ENCODE data around the gene MDFIC2.
A peak's percentile ranks its signal among the peaks of the same experiment; 100 is the strongest.
"Not testable (repeated sequence)": the region's sequence is repeated elsewhere in the genome, so short reads cannot be mapped to it uniquely, and the experiment has no call there.

MDFIC2 gene

GRCh38 chr3:70312336-70312735 lies at the start of gene MDFIC2:
TSS of gene MDFIC2 (minus strand) at chr3:70312638. CDS start at chr3:70311973, 665 bp downstream.
- DNase-seq = no peak

- DNase-seq = no peak
Measured at GRCh38 chr3:70360979-70361760, 48.7 kb upstream of the MDFIC2 start.

DNA sequence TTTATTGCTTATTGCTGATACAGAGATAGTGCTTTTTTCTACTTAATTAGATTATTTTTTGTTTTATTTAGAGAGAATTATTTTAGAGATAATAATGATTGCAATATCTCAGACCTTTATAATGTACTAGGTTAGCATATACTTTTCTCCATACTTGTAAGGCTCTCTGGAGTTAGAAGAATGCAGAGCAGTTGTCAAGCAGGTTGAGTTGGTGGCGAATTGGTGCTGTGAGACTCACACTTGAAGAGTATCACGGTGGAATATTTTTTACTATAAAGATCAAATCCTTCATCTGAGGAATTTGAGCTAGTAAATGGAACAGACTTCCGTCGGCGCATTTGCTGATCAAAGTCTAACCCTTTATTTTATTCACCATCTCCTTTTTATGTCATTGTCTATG lies 47.3 kb upstream of the MDFIC2 start:
- no peak for DNase-seq

- DNase-seq = peak; percentile 16
Measured at GRCh38 chr3:70358978-70359580, 46.6 kb upstream of the MDFIC2 start.

DNA sequence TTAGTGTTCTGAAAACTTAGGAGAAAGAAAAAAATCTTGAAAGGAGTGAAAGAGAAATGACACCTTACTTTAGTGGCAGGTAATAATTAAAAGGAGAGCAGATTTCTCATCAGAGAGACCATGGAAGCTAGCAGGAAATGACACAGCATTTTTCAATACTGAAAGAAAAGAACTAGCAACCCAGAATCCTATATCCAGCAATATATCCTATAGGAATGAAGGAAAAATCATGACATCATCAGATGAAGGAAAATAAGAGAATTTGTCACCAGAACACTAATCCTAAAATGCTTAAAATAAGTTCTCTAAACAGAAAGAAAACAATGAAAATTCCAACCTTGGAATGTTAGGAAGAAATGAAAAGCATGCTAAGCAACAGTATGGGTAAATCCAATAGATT lies 39.8 kb upstream of the MDFIC2 start:
- DNase-seq = no peak

DNA sequence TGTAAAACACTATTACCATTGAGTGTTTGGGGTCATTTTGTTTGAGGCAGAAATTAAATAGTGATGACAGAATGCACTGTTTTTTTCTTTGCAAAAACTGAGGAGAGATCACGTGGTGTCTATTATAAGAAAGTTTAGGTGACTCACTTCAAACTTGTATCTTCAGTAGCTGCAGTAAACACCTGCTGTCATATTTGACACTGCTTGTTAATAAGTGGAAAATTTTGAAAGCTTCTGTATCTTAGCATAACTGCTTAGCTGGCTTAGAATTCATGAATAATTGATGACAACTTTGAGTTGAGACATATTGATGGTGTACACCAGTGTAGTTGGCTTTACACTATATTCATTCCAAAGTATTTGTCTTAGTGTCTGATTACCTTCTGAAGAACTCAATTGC lies 29.7 kb upstream of the MDFIC2 start:
- DNase-seq = no peak

DNA sequence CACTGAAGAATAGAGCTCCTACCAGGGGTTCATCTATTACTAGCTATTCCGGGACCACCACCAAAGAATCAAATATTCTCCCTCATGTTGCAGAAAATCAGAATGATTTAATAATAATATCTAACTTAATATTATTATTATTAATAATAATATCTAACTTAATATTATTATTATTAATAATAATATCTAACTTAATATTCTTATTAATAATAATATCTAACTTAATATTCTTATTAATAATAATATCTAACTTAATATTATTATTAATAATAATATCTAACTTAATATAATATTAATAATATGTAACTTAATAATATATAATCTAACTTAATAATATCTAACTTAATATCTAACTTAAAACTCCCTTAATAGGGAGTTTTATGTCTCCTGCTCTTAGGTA lies 24.4 kb upstream of the MDFIC2 start:
- not testable (repeated sequence) for DNase-seq

DNA sequence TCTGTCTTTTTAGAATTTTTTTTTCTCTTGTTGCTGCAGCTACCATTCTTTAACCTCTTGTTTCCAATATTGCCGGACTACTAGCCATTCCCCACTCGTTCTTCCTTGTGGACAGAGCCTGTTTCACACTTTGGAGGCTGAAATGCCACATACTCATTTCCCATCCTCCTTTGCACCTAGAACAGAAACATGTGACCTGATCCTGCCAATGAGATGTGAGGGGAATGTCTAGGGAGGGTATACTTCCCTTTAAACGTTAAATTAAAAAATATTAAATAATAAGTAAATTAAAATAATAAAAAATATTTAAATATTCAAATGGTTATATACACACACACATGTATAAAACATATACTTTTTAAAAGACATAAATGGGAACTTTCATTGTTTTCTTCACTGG lies 20.6 kb upstream of the MDFIC2 start:
- no peak for DNase-seq

GRCh38 chr3:70315021-70315420 lies 2.6 kb upstream of the MDFIC2 start:
- DNase-seq = no peak

GRCh38 chr3:70310809-70311208 lies 1.6 kb downstream of the MDFIC2 start:
- no peak for DNase-seq

DNA sequence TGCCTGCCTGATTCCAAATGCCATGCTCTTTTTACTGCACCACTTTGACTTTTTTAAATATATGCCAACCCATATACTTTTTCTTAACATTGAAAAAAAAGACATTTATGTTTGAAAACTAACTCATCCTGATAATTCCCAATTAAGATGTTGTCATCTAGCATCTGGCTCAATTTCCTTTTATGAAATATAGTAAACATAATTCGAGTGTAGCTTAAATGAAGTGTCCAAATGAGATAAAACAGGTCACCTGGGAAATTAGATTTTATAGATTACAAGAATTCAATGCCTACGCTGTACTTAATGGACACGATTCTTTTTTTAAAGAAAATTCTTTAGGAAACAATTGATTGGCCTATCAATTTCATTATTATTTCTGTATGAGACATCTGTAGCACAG lies 2.8 kb downstream of the MDFIC2 start:
- no peak for DNase-seq

GRCh38 chr3:70308760-70309159 lies 3.7 kb downstream of the MDFIC2 start:
- peak; percentile 20 for DNase-seq

DNA sequence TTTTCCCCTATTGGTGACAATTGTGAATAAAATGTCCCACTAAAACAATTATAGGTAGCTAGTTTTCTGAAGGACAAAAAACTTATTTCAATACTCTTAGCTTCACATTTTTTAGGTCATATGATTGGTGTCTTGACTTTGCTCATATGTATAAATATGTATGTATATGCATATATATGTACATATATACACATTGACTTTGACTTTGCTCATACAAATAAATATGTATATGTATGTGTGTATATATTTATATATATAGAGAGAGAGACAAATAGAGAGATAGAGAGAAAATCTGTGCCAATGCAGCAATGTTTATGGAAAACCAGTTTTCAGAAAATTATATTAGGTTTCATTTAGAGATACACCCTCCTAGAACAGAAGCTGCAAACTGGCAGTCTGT lies 5.7 kb downstream of the MDFIC2 start:
- no peak for DNase-seq

- DNase-seq = no peak
Measured at GRCh38 chr3:70298385-70298784, 14.1 kb downstream of the MDFIC2 start.

DNA sequence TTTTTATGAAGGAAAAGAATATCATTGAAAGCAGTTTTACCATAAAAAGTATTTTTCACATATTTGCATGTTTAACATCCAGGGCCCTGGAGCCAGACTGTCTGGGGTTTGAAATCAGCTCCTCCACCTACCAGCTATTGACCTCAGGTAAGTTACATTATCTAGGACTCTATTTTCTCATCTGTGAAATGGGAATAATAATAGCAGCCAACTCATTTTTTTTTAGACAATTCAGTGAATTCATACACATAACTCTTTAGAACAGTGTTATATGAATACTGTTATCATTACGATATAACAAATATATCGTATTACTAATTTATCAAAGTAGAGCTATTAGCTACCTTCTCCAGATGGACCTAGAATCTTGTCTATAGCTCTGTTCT lies 21.3 kb downstream of the MDFIC2 start:
- DNase-seq = no peak

DNA sequence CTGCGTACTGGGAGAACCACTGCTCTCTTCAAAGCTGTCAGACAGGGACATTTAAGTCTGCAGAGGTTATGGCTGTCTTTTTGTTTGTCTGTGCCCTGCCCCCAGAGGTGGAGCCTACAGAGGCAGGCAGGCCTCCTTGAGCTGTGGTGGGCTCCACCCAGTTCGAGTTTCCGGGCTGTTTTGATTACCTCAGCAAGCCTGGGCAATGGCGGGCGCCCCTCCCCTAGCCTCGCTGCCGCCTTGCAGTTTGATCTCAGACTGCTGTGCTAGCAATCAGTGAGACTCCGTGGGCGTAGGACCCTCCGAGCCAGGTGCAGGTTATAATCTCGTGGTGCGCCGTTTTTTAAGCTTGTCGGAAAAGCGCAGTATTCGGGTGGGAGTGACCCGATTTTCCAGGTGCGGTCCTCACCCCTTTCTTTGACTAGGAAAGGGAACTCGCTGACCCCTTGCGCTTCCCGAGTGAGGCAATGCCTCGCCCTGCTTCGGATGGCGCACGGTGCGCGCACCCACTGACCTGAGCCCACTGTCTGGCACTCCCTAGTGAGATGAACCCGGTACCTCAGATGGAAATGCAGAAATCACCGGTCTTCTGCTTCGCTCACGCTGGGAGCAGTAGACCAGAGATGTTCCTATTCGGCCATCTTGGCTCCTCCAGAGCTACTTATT lies 21.9 kb downstream of the MDFIC2 start:
- DNase-seq = not testable (repeated sequence)

GRCh38 chr3:70281663-70282062 lies 30.8 kb downstream of the MDFIC2 start:
- no peak for DNase-seq

DNA sequence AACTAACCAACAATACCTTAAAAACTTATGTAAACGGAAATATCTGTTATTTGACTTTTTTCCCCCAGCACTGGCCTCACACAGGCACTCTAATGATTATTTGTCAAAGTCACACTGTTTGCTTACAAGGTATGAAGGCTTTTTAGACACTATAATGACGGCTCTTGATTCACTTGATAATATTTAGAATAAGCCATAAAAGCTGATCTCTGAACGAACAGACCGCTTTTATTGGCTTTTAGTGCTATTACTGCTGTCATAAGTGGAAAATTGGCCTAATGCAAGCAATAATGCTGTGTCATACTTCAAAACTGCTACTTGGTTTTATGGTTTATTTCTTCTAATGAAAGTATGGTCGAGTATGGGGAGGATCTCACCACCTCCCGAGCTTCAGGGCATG lies 35.1 kb downstream of the MDFIC2 start:
- no peak for DNase-seq

- DNase-seq = no peak
Measured at GRCh38 chr3:70276901-70277300, 35.5 kb downstream of the MDFIC2 start.

- DNase-seq = no peak
Measured at GRCh38 chr3:70273492-70273891, 38.9 kb downstream of the MDFIC2 start.

DNA sequence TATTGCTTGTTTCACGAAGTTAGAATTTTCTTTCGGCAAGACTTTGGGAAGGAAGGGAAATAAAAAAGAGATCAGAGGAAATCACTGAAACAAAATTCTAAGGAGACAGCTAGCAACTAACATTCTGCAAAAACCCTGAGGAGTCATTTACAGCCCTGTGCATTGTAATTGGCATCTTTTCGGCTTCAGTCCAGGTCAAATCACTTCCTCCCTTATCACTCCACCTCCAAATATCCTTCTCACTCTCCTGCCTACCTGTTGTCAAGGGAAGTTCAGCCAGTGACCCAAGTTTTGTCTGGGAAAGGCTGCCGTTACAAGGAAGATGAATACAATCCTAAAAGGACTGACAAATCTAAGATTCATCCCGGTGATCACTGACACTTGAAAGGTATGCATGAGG lies 39.6 kb downstream of the MDFIC2 start:
- DNase-seq = no peak

GRCh38 chr3:70264122-70264780 lies 48.2 kb downstream of the MDFIC2 start:
- DNase-seq = no peak

- no peak for DNase-seq
Measured at GRCh38 chr3:70261283-70261682, 51.2 kb downstream of the MDFIC2 start.

GRCh38 chr3:70256566-70256965 lies 55.9 kb downstream of the MDFIC2 start:
- DNase-seq = no peak
